ENCODE results near the gene TREX2.

TREX2 gene, protein sequence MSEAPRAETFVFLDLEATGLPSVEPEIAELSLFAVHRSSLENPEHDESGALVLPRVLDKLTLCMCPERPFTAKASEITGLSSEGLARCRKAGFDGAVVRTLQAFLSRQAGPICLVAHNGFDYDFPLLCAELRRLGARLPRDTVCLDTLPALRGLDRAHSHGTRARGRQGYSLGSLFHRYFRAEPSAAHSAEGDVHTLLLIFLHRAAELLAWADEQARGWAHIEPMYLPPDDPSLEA

DNA sequence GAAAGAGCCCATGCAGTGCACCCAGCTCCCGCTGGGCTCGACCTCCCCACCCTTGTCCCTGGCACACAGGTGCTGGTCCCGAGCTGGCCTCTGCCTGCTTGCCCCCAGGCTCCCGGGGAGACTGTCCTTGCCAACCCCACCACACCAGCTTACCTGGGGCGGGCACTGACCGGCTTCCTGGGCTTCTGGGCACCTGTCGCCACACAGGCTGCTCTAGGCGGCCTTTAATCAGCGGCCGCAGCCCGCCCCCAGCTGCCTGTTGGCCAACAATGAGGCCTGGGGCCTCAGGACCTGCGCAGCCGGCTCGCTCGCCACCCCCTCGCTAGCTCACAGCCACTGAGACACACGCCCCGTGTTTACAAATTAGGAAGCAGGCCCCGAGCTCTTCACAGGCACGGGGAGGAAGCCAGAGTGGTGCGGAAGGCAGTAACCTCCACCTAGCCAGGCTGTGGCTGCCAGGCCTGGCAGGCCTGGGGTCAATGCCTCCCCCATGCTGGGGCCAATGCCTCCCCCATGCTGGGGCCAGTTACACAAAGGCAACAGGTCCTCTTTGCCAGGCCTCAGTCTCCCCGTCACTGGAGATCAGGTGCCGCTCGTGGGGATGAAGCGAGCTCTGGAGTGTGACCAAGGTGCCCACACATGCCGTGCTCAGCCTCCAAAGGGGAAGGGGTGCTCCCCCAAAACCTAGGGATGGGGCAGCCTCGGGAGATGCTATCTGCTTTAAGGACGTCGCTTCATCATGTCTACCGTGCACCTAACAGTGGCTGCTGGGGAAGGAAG is at the start of gene TREX2:
Gene TREX2, minus strand, starts transcription at position 201 of the 780 bp plus-strand sequence. CDS start 626 bp downstream, outside the sequence.
- no peak for DNase-seq

- no peak for DNase-seq
Observed at GRCh38 chrX:153495362-153495751, 49.5 kb upstream of the TREX2 start.

- no peak for DNase-seq
Observed at GRCh38 chrX:153494541-153495361, 48.9 kb upstream of the TREX2 start, which contains the start of gene BGN. Gene BGN, plus strand, starts transcription at chrX:153494980. Its CDS starts 9,652 bp downstream, at chrX:153504632.

GRCh38 chrX:153494061-153494460 is 48.2 kb upstream of the TREX2 start:
- no peak for DNase-seq

DNA sequence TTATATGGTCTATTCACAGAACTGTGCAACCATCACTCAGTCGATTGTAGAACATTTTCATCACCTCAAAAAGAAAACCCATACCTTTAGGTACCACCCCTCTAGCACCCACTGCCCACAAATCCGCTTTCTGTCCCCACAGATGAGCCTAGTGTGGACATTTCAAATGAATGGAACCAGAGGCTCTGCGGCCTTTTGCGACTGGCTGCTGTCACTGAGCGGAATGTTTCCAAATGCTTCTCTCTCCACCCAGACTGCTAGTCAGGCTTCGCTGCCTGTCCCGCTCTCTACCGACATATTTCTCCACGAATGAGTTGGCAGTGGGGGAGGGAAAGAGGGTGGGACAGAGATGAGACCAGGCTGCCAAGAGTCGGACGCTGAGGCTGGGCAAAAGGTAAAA is 47.2 kb upstream of the TREX2 start:
- DNase-seq = no peak

DNA sequence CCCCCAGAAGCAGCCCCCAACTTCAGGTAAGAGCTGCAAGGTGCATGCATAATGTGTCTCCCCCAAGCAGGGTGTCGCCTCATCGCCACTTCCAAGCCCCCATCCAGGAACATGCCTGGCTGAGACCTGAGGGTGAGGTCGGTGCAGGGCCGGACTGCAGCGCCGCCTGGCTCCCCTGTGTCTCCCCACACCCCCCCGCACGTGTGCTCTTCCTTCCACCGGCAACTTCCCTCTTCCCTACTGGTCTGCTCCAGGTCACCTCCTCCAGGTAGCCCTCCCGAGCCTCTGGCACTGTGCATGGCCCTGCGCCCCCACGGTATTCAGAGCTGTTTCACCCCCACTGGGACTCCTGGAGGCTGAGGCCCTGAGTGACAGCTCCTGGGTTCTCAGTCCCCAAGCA is 46.7 kb upstream of the TREX2 start:
- no peak for DNase-seq

DNA sequence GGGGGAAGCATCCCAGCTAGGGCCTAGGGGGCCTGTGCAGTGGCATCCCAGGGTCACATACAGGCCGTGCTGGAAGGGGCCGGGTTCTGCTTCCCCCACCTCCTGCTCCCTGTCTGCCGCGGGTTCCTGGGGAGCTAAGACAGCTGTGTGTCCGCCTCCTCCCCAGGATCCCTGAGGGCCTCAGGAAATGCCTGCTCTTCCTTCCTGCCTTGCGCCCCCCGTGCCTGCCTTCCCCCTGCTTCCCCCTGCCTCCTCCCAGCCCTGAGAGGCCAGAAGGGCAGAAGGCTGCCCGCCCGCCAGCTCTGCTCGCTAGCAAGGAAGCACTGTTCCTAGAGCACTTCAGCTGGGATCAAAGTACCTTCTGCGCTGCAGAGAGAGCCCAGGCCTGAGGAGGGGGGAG is 46.1 kb upstream of the TREX2 start:
- no peak for DNase-seq

GRCh38 chrX:153491351-153491914 is 45.6 kb upstream of the TREX2 start:
- DNase-seq = no peak

DNA sequence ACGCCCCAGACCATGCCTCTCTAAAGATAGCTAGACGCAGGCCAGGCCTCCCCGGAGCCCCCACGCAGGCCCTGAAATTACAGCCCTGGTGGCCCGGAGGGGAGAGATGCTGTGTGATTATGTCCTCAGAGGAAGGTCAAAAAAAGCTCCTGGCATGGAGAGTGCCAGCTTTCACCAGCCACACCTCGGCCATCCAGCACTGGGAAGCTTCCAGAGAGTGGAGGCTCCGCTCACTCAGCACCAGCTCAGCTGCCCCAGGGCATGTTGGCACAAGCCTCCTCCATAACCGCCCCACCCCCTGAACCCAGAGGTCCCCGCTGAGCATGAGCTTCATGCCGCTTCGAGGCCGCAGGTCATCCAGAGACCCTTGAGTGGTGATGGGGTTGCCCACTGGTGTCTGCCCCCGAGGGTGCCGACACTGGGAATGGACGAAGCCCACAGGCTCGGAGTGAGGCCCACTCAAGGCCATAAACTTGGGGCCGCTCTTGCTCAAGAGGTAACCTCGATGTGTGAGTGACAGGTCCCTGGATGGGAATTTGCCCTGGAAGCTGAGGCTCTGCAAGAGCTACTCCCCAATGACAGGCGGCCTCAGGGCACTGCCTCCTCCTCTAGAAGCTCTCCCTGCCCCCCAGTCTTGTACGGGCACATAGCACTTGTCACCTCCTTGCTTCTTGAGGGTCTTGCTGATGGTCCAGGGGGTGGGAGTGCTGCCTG is 44.5 kb upstream of the TREX2 start:
- no peak for DNase-seq

- no peak for DNase-seq
Observed at GRCh38 chrX:153488231-153488914, 42.5 kb upstream of the TREX2 start.

GRCh38 chrX:153487590-153488071 is 41.8 kb upstream of the TREX2 start:
- no peak for DNase-seq

GRCh38 chrX:153486171-153486570 is 40.3 kb upstream of the TREX2 start:
- DNase-seq = no peak

DNA sequence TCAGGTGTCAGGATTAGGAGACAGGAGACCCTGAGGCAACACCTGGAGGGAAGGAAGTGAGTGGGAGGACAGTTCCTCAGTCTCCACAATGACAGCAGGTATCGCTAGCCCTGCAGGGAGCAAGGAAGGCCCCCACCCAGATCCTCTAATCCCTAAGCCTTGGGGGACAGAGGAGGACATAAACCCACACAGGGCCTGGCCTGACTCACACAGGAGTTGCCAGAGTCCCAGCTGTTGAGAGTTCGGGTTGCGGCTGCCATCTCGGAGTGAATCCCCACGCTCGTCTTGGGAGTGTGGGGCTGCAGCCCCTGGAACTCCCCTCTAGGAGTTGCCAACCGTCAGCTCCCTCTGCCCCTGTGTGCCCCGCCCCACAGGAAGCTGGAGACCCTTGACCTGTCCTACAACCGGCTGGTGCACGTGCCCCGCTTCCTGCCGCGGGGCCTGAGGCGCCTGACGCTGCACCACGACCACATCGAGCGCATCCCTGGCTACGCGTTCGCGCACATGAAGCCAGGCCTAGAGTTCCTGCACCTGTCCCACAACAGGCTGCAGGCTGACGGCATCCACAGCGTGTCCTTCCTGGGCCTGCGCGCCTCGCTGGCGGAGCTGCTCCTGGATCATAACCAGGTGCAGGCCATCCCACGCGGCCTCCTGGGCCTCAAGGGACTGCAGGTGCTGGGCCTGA is 39.7 kb upstream of the TREX2 start:
- DNase-seq = no peak

DNA sequence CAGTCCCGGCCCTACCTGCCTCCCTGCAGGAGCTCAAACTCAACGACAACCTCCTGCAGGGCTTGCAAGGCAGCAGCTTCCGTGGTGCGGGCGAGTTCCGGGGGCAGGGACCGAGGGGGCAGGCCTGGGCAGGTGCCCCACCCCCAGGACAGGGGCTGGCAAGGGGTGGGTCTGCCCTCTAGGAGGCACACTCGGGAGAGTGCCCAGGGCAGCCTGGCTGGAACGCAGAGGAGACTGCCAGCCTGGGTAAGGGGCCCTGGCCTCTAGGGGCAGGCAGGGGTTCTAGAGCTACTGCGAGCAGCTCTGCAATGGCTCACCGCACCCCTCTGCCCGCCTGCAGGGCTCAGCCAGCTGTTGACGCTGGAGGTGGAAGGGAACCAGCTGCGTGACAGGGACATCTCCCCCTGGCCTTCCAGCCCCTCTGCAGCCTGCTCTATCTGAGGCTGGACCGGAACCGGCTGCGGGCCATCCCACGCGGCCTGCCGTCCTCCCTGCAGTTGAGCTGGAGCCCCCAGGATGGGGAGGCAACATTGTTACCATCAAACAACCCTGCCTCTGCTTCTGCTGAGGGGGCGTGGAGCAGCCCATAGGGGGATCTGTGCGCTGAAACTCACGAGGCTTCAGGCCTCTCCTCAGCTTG is 36.6 kb upstream of the TREX2 start:
- no peak for DNase-seq

DNA sequence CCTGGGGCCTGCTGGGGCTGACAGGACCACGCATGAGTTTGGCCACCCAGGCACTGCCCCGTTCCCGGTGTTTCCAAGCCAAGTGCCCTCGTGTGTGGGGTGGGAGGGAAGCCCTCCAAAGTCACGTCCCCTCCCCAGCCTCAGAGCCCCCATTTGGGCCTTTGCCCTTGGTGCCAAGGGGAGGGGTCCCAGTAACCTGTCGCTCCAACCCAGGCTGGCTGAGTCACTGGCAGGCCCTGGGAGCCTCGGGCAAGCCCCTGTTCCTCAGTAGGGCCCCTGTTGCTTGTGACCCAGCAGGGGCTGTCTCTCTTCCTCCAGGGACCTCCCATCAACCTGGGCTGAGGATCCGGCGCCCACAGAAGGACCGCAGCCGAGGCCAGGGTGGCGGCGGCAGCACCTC is 35.2 kb upstream of the TREX2 start:
- no peak for DNase-seq

GRCh38 chrX:153478746-153479145 is 32.9 kb upstream of the TREX2 start:
- no peak for DNase-seq

- DNase-seq = no peak
Observed at GRCh38 chrX:153477901-153478300, 32.0 kb upstream of the TREX2 start.

DNA sequence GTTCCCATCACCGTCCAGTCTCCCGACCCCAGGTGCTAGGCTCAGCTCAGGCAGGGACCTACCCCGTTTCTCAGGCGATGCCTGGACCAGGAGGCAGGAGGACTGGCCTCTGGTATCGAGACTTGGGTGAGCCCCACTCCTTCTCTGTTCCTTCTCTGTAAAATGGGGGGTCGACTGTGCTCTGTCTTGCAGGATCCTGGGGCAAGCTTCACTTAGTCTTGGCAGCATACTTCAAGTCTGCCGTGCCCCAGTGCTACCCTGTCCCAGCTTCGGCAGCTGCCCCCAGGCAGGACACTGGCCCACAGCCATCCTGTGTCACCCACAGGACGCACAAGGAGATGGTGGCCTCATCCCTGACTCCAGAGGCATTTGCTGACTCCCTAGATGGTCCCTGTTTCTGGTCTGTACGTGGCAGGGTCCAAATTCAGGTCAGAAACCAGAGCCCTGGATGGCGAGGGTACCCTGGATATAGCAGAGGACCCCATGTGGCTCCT is 31.6 kb upstream of the TREX2 start:
- no peak for DNase-seq

- no peak for DNase-seq
Observed at GRCh38 chrX:153476666-153477363, 31.0 kb upstream of the TREX2 start.
